NK-92 (cell line): ENCODE data around the gene FOXK1.
"Not testable (repeated sequence)": the region's sequence is repeated elsewhere in the genome, so short reads cannot be mapped to it uniquely, and the experiment has no call there.

Experiments used
- DNase-seq: peaks from one replicate; lab custom pipeline; 2025; ENCODE audit not compliant: unreplicated experiment; lab: John Stamatoyannopoulos, UW

Gene FOXK1

DNA sequence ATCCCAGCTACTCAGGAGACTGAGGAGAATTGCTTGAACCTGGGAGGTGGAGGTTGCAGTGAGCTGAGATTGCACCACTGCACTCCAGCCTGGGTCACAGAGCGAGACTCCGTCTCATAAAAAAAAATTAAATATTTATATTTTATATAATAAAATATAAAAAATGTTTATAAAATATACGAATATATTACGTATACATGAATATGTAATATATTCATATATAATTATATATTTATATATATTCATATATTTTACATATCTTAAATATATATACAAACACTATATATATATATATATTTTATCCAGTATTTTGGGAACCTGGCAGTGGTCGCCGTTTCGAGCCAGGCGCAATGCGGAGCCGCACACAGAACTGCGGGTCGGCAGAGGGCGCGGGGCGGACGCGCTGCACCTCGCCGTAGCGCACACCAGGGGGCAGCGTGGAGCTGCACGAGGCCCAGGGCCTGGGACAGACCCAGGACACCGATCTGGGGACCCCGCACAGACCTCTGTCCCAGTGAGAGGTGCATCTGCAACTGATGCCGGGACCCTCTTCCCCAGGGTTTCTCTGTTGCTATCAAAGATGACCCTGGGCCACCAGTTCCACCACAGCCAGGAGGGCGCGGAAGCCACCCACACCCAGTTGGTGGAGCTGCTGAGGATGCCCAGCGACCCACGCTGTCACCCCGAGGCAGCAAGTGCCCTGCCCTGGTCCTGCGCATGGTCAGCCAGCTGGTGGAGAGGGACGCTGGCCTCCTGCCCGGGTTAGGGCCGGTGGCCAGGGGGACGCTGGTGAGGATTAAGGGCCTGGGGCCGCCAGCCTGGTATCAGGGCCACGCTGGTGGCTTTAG lies 116.0 kb downstream of the FOXK1 start:
- no peak for DNase-seq

- no peak for DNase-seq
Measured at GRCh38 chr7:4798706-4799235, 116.7 kb downstream of the FOXK1 start.

- DNase-seq, result no peak
Measured at GRCh38 chr7:4799508-4800268, 117.6 kb downstream of the FOXK1 start.

DNA sequence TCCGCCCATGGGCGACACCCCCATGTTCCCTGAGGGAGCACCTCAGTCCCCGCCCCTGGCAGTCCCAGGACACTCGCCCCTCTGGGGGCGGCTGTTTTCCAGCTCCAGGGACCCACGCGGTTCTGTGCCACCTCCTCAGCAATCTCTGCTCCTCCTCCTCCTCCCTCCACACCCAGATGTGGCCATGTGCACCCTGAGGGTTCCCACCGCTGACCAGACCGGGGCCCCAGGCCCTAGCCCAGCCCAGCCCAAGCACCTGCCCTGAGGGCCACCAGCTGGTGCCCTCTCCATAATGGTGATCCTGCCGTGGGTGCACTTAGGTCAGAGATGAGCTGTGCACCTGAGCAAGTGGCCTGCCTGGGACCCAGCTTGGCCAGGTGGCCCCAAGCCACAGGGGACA lies 118.4 kb downstream of the FOXK1 start:
- no peak for DNase-seq

GRCh38 chr7:4800926-4801838 lies 119.1 kb downstream of the FOXK1 start:
- DNase-seq, result no peak

GRCh38 chr7:4801839-4802231 lies 119.7 kb downstream of the FOXK1 start:
- no peak for DNase-seq

DNA sequence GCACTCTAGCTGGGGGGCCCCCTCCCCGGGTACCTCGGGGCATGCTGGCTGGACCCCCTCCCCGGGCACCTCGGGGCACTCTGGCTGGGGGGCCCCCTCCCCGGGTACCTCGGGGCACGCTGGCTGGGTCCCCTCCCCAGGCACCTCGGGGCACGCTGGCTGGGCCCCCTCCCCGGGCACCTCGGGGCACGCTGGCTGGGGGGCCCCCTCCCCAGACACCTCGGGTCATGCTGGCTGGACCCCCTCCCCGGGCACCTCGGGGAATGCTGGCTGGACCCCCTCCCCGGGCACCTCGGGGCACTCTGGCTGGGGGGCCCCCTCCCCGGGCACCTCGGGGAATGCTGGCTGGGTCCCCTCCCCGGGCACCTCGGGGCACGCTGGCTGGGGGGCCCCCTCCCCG lies 120.5 kb downstream of the FOXK1 start:
- not testable (repeated sequence) for DNase-seq

- DNase-seq, result no peak
Measured at GRCh38 chr7:4803397-4804241, 121.5 kb downstream of the FOXK1 start.

- no peak for DNase-seq
Measured at GRCh38 chr7:4805110-4805983, 123.3 kb downstream of the FOXK1 start.

GRCh38 chr7:4805984-4806300 lies 123.8 kb downstream of the FOXK1 start:
- no peak for DNase-seq

DNA sequence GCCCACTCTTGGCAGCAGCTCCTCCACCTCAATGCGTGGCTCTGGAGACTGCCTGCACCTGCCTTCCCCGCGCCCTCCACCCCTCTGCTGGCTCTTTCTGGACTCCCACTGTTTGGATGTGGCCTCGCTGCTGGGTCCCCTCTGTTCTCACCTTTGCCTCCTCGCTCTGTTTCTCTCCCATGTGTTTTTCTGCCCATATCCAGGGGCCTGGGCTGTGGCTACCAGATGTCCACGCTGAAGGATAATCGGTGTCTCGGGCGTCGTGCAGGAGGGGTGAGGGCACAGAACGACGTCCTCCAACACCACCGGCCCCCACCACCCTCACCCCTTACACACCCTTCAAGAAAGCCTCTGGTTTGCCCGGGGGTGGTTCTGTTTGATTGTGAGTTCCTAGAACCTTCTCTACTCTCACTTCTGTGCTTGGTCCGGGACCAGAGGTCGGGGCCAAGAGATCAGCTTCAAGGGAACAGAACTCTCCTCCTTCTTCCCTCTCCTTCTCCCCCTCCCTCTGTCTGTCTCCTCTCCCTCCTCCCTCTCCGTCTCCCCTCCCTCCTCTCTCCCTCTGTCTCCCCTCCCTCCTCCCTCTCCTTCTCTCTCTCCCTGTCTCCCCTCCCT lies 125.0 kb downstream of the FOXK1 start:
- no peak for DNase-seq

GRCh38 chr7:4807598-4808016 lies 125.5 kb downstream of the FOXK1 start:
- no peak for DNase-seq

DNA sequence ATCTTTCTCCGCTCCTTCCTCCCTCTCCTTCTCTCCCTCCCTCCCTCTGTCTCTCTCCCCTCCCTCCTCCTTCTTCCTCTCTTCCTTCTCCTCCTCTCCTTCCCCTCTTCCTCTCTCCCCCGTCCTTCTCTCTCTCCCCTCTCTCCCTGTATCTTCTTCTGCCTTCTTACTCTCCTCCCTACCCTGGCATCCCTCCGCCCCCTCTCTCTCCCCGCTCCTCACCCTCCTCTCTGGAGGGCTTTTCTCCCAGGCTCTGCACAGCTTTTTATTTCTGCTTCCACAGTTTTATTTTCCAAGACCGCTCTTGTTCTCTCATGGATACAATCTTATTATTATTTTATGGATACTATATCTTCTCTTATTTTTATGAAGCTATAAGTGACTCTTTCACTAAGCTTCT lies 125.9 kb downstream of the FOXK1 start:
- no peak for DNase-seq

DNA sequence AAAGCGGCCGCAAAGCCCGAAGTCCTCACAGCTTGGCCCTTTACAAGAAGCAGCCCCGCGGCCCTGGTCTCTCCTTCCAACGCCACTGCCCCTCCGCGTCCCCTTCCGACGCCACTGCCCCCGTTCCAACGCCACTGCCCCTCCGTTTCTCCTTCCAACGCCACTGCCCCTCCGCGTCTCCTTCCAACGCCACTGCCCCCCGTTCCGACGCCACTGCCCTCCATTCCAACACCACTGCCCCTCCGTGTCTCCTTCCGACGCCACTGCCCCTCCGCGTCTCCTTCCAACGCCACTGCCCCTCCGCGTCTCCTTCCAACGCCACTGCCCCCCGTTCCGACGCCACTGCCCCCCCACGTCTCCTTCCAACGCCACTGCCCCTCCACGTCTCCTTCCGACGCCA lies 126.5 kb downstream of the FOXK1 start:
- no peak for DNase-seq

DNA sequence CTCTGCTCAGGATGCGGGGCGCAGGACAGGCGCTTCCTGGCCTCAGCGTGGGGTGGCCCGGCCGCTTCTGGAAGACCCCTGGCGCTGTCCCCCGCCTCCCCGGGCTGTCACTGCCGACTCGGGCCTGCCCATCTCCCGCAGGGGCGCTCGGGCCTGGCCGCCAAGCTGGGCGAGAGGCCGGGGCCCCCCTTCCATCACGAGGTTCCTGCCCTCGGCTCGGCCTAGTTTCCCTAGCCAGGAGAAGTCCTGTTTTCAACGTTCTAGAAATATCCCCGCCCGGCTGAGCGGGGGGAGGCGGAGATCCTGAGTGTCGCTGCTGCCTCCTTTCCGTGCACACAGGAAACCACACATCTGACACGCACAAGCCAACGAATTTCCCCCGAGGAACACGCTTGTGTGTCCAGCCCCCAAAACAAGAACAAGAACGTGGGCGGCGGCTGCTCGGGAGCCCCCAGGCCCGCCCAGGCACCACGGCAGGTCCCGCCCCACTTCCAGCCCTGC lies 127.0 kb downstream of the FOXK1 start:
- DNase-seq, result no peak

GRCh38 chr7:4809666-4810065 lies 127.6 kb downstream of the FOXK1 start:
- no peak for DNase-seq

- no peak for DNase-seq
Measured at GRCh38 chr7:4814433-4814832, 132.3 kb downstream of the FOXK1 start.

GRCh38 chr7:4815121-4815520 lies 133.0 kb downstream of the FOXK1 start:
- DNase-seq, result no peak
